Measurements from ENCODE around the gene AFF3. TPM values are rescaled to one million over a fixed set of nuclear protein-coding genes. Genes with fewer than 3 reads are reported as not detected.
"Not testable (repeated sequence)": the region's sequence is repeated elsewhere in the genome, so short reads cannot be mapped to it uniquely, and the experiment has no call there.

The AFF3 gene
- total and polyA plus RNA-seq, 8 donors = 16.4 to 42.0 (median 21.4) TPM

DNA sequence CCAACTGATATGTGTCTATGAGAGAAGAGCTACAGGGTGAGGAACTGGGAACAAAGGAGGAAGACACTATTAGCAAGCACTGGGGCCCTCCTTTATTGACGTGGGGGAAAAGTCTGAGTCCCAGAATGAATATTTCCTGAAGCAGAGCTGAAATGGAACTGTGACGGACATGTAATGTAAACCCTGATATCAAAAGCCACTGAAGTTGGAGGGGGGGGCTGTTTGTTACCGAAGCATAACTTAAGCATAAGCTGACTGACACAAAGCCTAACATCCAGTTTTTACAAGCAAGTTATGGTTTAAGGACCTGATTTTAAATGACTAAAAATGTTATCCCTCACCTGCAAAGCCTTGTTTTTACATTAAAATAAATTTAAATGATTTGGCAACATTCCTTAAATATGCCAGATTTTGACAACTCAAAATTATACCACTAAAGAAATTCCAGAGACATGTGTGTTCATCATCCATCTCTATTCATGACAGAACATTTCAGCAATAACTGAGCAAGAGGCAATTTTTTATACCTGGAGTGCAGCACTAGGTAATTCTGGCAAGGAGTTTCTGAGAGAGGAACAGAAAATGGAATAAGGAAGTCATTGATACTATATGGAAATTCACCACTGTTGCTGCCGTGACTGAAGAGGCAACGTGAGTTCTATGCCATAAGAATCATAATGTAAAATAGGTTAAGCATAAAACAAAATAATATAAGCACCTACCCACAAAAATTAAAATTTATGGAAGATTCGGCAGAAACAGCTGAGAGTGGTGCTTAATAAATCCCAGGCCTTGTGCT, 186.0 kb downstream of the AFF3 start:
- no peak for ATAC-seq
- TF ChIP-seq, protein P1, sequence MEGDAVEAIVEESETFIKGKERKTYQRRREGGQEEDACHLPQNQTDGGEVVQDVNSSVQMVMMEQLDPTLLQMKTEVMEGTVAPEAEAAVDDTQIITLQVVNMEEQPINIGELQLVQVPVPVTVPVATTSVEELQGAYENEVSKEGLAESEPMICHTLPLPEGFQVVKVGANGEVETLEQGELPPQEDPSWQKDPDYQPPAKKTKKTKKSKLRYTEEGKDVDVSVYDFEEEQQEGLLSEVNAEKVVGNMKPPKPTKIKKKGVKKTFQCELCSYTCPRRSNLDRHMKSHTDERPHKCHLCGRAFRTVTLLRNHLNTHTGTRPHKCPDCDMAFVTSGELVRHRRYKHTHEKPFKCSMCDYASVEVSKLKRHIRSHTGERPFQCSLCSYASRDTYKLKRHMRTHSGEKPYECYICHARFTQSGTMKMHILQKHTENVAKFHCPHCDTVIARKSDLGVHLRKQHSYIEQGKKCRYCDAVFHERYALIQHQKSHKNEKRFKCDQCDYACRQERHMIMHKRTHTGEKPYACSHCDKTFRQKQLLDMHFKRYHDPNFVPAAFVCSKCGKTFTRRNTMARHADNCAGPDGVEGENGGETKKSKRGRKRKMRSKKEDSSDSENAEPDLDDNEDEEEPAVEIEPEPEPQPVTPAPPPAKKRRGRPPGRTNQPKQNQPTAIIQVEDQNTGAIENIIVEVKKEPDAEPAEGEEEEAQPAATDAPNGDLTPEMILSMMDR (IDR thresholded peaks at IDR 0.05) = no peak

DNA sequence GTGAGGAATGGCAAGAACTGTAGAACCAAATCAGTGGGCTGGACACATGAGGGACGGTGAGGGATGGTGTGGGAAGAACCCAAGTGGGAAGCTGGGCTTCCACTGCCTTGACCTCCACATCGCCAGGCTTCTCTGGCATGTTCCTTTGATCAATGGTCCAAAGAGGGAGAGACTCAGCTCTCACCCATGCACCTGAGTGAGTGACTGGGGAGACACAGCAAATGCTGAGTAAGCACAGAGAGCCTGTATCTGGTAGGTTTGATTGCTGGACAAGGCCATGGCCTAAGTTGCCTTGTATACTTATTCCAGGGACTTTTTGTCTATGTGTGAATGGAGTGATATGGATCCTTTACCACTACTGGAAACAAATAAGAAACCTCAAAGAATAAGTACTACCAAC, 188.6 kb downstream of the AFF3 start:
- TF ChIP-seq, protein P1 (IDR thresholded peaks at IDR 0.05) = no peak
- intact Hi-C loops (cut with DNase I) = no loop called here
- ATAC-seq = no peak

More for the DNA sequence above, 186.0 kb downstream of the AFF3 start:
- H3K36me3 ChIP-seq = no peaks in the 10 kb centered on the region
- DNase-seq = no peak
- no peaks in the 10 kb centered on the region for H3K9me3 ChIP-seq
- no peak overlapping the region for H3K27ac ChIP-seq
- no peaks in the 10 kb centered on the region for H3K27me3 ChIP-seq
- H3K4me3 ChIP-seq = no peak overlapping the region
- intact Hi-C loops (cut with DNase I) = no loop called here
- no peaks in the 10 kb centered on the region for H3K4me1 ChIP-seq

DNA sequence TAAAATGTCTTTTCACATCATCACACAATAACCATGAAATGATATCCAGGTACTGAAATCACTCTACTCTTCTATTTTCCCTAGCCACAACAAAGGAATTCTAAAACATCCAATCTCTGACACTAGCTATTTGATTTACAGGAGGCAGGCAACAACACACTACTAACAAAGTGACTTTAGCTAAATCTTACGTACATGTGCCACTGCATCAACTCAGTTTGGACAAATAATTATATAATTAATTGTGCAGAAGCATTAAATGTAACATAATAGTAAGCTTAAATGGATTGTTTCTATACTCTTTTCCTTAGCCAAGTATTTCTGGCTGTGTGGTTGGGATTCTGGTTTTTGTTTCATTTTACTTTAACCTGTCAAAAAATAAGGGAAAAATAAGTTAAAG, 192.4 kb downstream of the AFF3 start:
- TF ChIP-seq, protein P1 (IDR thresholded peaks at IDR 0.05) = no peak
- intact Hi-C loops (cut with DNase I) = no loop called here
- no peak for DNase-seq
- no peaks in the 10 kb centered on the region for H3K27me3 ChIP-seq
- no peaks in the 10 kb centered on the region for H3K36me3 ChIP-seq
- no peak overlapping the region for H3K27ac ChIP-seq
- no peak overlapping the region for H3K4me3 ChIP-seq
- ATAC-seq = no peak
- no peaks in the 10 kb centered on the region for H3K9me3 ChIP-seq
- no peaks in the 10 kb centered on the region for H3K4me1 ChIP-seq

More for the DNA sequence above, 188.6 kb downstream of the AFF3 start:
- Histone ChIP-seq H3K27ac (no peak overlapping the region), H3K4me1 (no peaks in the 10 kb centered on the region), H3K36me3 (no peaks in the 10 kb centered on the region), H3K9me3 (no peaks in the 10 kb centered on the region), H3K27me3 (no peaks in the 10 kb centered on the region), H3K4me3 (no peak overlapping the region)
- DNase-seq = no peak

DNA sequence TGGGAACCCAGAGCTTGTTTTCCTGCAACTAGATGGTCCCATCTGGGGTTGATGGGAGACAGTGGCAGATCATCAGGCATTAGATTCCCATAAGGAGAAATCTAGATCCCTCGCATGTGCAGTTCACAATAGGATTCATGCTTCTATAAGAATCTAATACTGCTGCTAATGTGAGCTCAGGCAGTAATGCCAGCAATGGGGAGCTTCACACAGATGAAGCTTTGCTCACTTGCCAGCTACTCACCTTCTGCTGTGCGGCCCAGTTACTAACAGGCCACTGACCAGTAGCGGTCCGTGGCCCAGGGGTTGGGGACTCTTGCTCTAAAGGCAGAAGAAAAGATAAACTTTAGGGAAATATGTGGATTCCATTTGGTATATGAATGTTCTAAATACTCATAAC, 192.9 kb downstream of the AFF3 start:
- no peaks in the 10 kb centered on the region for H3K9me3 ChIP-seq
- no peaks in the 10 kb centered on the region for H3K27me3 ChIP-seq
- TF ChIP-seq, protein P1 (IDR thresholded peaks at IDR 0.05) = no peak
- H3K36me3 ChIP-seq = no peaks in the 10 kb centered on the region
- no peak overlapping the region for H3K27ac ChIP-seq
- DNase-seq = no peak
- intact Hi-C loops (cut with DNase I) = no loop called here
- no peaks in the 10 kb centered on the region for H3K4me1 ChIP-seq
- ATAC-seq = no peak
- H3K4me3 ChIP-seq = no peak overlapping the region

DNA sequence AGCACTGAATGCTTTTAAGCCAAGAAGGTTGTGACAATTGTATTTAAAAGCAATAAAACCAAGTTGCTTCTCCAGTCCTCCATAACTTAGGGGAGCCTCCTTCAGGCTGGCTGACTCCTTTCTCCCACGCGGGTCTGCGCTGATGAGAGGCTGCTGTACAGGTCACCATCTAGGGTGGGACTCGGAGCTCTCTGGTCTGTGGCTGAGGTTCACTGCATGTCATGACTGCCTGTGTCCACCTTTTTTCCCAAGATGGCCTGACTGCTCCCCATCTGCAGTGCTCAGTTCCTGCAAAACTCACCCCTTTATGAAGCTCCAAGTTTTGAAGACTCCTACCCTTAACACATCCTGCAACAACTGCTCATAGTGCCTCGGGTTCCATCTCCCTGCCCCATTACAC, 194.4 kb downstream of the AFF3 start:
- H3K36me3 ChIP-seq = no peaks in the 10 kb centered on the region
- H3K27me3 ChIP-seq = no peaks in the 10 kb centered on the region
- intact Hi-C loops (cut with DNase I) = no loop called here
- TF ChIP-seq, protein P1 (IDR thresholded peaks at IDR 0.05) = no peak
- H3K9me3 ChIP-seq = no peaks in the 10 kb centered on the region
- DNase-seq = no peak
- no peak overlapping the region for H3K27ac ChIP-seq
- no peak overlapping the region for H3K4me3 ChIP-seq
- ATAC-seq = no peak
- no peaks in the 10 kb centered on the region for H3K4me1 ChIP-seq

DNA sequence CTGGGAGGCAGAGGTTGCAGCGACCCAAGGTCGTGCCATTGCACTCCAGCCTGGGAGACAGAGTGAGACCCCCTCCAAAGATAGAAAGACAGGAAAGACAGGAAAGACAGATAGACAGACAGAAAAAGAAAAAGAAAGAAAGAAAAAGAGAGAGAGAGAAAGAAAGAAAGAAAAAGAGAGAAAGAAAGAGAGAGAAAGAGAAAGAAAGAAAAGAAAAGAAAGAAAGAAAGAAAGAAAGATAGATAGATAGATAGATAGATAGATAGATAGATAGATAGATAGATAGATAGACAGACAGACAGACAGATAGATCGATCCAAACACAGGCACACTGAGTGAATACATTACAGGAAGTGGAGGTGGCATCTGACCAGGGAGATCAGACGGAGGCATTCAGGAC, 195.0 kb downstream of the AFF3 start:
- H3K27ac ChIP-seq; DNase-seq; H3K9me3 ChIP-seq; H3K4me1 ChIP-seq; H3K27me3 ChIP-seq; ATAC-seq; H3K36me3 ChIP-seq; intact Hi-C loops (cut with DNase I); H3K4me3 ChIP-seq: not testable (repeated sequence)

Measured in left lung (tissue), 10 donors.